CD4-positive, alpha-beta T cell treated with Interleukin-6 for 4 hours (primary cell): ENCODE results near the gene UBXN7.
A peak's percentile ranks its signal among the peaks of the same experiment; 100 is the strongest.
"Not testable (repeated sequence)": the region's sequence is repeated elsewhere in the genome, so short reads cannot be mapped to it uniquely, and the experiment has no call there.

Experiments used
- DNase-seq: peaks from one replicate; pipeline ENCODE4 v3.0.0-alpha.2; 2020; ENCODE audit warnings: mixed read lengths

Gene UBXN7

DNA sequence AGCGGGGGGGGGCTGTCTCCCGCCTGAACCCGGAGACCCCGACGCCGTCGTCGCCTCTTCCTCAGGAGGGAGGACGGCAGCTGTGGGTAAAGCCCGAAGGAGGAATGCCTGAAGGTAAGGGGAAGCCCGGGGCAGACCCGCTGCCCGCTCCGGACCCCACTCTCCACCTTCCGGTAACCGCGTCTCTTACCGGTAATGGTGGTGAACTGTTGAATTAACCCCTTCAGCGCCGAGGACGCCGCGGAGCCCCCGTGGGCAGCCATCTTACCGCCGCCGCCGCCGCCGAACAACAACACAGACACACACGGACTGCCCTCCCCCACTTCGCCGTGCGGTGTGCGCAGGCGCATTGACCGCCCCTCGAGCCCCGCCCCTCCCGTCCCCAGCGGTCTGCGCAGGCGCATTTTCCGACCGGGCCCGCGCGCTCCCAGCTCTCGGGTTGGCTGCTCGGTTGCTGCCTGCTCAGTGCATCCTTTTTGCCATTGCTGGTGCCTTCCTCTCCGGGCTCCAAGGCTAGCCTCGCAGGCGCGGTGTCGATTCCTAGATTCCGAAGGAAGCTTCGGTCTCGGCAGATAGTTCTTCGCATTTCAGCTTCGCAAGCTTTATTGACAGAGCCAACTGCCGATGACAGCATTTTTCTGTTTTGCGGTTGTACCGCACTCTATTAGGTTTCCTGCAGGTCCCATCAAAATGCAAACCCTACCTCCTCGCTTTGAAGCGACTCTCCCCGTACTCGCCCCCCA, at the start of gene UBXN7:
Gene UBXN7, minus strand, starts transcription at position 291 of the 743 bp plus-strand sequence. Its CDS starts 28 bp downstream, at position 263.
- DNase-seq, result peak; percentile 95

DNA sequence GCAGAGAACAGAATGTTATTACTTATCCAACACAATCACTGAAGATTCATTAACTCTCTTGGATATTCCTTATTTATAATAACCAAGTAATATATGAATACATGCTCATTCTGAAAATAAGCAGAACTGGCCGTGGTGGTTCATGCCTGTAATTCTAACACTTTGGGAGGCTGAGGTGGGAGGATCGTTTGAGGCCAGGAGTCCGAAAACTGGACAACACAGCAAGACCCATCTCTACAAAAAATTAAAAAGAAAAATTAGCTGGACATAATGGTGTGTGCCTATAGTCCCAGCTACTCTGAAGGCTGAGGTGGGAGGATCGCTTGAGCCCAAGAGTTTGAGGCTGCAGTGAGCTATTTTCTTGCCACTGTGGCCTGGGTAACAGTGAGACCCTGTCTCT, 45.5 kb upstream of the UBXN7 start:
- no peak for DNase-seq

DNA sequence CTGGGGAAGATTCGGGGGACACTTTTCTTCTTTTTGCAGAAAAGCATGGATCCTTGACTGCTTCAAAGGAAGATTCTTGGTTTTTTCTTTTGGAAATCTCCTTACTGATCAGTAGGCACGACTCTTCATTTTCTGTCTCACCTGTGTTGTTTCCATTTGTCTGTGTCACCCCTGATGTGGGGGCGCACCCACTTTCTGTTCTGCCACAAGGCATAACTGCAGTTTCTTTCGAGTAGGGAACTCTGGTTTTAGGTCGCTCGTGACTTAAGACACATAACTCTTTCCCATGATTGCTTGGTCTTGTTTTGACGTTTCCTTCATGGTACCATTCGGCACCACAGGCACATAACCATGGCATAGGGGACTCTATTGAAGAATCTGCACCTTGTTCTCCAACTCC, 40.1 kb upstream of the UBXN7 start:
- no peak for DNase-seq

DNA sequence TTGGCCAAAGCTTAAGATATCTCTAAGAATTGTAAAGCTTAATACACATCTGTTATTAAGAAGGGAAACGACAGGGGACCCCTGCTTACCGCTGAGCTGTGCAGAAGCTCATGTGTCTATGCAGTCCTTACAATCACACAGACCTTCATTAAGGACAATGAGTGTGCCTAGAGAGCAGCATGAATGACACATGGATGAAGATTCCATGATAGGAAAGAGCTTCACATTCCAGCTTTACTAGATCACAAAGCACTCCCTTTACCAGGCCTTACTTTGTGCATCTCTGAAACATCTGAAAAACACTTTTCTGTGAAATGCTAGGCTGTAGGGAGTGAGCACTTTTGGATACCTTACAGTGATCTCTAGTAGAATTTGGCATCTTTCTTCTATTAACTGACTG, 39.3 kb upstream of the UBXN7 start:
- DNase-seq, result no peak

DNA sequence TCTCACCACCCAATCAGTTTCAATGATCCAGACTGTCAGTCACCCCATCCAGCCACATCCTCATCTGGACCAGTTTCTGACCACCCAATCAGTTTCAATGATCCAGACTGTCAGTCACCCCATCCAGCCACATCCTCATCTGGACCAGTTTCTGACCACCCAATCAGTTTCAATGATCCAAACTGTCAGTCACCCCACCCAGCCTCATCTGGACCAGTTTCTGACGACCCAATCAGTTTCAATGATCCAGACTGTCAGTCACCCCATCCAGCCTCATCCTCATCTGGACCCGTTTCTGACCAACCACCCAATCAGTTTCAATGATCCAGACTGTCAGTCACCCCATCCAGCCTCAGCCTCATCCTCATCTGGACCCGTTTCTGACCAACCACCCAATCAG, 38.0 kb upstream of the UBXN7 start:
- not testable (repeated sequence) for DNase-seq

DNA sequence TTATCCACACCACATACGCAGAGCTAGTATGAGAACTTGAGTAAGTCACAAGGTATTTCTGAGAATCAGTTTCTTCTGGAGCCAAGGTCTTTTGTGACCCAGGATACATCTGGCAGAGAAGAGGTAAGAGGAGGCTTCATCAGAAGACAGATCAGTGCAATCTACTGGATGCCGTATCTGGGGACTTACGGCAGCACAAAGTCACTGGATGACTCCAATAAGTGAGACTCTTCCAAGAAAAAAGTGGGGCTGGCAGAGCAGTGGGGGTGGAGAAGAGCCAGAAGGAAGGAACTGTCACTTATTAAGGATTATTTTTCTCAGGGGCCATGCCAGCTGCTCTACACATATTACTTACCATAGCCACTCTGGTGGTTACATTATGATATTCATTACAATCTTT, 31.6 kb upstream of the UBXN7 start:
- no peak for DNase-seq

DNA sequence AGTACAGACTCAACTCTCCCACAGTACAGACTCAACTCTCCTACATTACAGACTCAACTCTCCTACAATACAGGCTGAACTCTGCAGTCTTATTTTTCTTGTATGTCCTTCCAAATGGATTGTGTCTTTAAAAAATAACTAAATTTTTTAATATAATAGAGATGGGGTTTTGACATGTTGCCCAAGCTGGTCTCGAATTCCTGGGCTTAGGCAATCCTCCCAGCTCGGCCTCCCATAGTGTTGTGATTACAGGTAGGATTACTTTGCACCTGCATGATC, 31.2 kb upstream of the UBXN7 start:
- DNase-seq, result no peak

DNA sequence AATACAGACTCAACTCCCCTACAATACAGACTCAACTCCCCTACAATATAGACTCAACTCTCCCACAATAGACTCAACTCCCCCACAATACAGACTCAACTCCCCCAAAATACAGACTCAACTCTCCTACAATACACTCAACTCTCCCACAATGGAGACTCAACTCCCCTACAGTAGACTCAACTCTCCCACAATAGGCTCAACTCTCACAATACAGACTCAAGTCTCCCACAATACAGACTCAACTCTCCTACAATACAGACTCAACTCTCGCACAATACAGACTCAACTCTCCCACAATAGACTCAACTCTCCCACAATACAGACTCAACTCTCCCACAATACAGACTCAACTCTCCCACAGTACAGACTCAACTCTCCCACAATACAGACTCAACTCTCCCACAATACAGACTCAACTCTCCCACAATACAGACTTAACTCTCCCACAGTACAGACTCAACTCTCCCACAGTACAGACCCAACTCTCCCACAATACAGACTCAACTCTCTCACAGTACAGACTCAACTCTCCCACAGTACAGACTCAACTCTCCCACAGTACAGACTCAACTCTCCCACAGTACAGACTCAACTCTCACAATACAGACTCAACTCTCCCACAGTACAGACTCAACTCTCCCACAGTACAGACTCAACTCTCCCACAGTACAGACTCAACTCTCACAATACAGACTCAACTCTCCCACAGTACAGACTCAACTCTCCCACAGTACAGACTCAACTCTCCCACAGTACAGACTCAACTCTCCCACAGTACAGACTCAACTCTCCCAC, 30.7 kb upstream of the UBXN7 start:
- DNase-seq, result not testable (repeated sequence)

- no peak for DNase-seq
These were observed 25.8 kb upstream of the UBXN7 start for GRCh38 chr3:196458063-196458462.

- DNase-seq, result not testable (repeated sequence)
These were observed 25.2 kb upstream of the UBXN7 start for GRCh38 chr3:196457470-196457869.

DNA sequence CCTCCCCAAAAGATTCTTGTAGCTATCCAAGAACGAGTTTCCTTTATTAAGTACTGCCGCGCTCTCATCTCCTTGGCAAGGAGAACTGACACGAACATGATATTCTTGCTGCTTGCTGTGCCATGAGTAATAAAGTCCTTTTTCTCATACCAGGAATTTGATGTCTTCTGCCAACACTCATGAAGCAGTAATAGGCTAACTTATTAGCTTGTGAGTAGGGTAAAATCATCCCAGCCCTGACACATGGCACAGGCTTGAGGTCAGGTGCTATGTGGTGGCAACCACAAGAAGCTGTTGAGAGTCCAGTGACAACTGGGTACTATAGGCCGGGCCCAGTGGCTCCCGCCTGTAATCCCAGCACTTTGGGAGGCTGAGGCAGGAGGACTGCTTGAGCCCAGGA, 22.7 kb upstream of the UBXN7 start:
- no peak for DNase-seq

GRCh38 chr3:196445391-196445790, 13.2 kb upstream of the UBXN7 start:
- DNase-seq, result not testable (repeated sequence)

DNA sequence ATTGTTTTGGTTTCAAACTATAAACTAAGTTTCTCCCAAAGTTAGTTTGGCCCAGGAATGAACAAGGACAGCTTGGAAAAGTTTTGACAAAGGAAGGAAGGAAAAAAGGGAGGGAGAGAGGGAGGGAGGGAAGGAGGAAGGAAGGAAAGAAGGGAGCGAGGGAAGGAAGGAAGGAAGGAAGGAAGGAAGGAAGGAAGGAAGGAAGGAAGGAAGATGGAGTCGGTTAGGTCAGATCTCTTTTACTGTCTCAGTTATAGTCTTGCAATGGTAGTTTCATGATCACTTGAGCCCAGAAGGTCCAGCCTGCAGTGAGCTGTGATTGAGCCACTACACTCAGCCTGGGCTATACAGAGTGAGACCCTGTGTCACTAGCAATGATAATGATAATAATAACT, 12.3 kb upstream of the UBXN7 start:
- no peak for DNase-seq

DNA sequence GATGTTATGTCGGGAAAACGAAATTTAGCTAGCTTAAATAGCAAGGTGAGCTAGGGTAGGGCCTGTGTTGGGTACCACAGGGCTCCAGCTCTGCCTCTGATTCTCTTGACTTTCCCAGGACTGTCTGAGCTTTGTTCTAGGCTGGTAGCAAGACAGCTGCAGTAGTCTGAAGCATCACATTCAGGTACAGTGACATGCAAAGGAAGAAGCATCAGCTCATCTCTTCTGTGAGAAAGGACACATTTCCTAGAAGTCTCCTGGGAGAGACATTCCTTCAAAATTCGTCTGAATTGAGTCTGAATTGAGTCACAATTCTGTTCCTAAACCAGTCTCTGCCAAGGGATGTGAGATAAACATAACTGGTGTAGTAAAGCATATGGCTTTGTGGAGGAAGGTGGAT, 8.5 kb upstream of the UBXN7 start:
- no peak for DNase-seq

GRCh38 chr3:196440041-196440537, 7.9 kb upstream of the UBXN7 start:
- no peak for DNase-seq

- DNase-seq, result peak; percentile 19
These were observed 768 bp downstream of the UBXN7 start for GRCh38 chr3:196431181-196432136.

GRCh38 chr3:196428041-196428440, 4.2 kb downstream of the UBXN7 start:
- no peak for DNase-seq

- DNase-seq, result not testable (repeated sequence)
These were observed 7.8 kb downstream of the UBXN7 start for GRCh38 chr3:196424421-196424820.

DNA sequence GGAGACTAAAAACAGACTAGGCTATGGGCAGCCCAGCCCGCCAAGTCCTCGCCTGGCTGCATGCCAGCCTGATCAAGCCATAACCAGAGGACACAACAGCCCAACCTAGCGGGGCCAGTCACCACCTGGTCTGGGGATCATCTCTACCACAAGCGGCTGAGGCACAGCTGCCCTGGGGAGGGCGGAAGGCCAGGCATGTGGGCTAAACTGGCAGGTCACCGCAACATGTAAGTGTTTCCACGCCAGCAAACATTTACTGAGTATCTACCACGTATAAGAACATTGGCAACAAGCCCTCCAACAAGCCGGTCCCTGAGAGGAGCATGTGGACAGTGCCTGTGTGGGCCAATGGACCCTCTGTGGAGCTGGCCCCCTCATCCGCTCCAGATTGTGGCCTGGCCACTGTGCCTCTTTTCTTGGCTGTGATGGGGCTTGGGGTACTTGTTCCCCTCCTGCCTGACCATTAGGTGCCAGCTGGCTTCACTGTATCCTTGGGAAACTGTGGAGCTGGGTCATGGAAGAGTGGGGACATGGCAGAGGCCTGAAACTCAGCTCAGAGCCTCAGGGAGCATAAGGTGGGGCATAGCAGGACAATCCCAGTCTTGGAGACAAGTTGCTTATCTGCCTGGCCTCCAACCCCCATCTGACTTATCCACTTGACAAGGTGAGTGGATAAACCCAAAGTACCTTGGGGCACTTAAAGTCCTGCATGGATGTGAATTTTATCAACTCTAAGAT, 9.0 kb downstream of the UBXN7 start:
- DNase-seq, result no peak

DNA sequence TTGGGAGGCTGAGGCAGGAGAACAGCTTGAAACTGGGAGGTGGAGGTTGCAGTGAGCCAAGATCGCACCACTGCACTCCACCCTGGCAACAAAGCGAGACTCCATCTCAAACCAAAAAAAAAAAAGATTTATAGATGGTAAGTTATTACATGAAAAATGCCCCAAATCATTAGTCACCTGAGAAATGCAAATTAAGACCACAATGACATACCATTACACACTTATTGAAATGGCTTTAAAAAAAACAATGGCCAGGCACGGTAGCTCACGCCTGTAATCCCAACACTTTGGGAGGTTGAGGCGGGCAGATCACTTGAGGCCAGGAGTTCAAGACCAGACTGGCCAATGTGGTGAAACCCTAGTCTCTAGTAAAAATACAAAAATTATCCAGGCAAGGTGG, 10.6 kb downstream of the UBXN7 start:
- not testable (repeated sequence) for DNase-seq

- DNase-seq, result no peak
These were observed 12.8 kb downstream of the UBXN7 start for GRCh38 chr3:196419386-196419785.

DNA sequence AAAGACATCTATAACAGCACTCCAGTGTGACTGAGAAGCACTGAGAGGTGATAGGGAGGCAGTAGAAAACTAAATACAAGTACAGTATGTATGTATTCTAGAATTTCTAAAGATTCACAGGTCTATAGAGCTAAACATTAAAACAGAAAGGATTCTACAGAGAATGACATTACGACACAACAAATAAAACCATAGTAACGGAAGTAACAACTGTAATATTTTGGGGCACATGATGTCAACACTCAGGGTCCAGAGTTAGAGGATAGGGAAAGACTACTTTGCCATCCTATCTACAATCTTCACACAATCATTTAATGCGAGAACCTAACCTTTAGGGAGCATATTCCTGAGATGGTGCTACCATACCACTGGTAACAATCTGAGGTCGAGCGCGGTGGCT, 13.6 kb downstream of the UBXN7 start:
- DNase-seq, result no peak
